PC-9 (cell line): Measurements from ENCODE around the gene RNF38. TPM values are rescaled to one million over a fixed set of nuclear protein-coding genes. Genes with fewer than 3 reads are reported as not detected.
A peak's percentile ranks its signal among the peaks of the same experiment; 100 is the strongest.

ENCODE experiments used
- BruUV-seq: library from RNA; stranded (reverse); fragments of 400-500 nt; replicated peaks from 2 replicates; lab custom pipeline; 2021; lab: Mats Ljungman, UMichigan
- CTCF ChIA-PET: fragments of 300-600 bp; sonication (Branson Sonifier 250); formaldehyde crosslinking; loops from one replicate; lab custom pipeline; 2022; ENCODE audit warnings: antibody characterized with exemption; lab: Charles Lee
- POLR2A ChIA-PET: fragments of 300-600 bp; sonication (Branson Sonifier 250); formaldehyde crosslinking; loops from one replicate; lab custom pipeline; 2022; ENCODE audit warnings: antibody characterized with exemption; ENCODE audit not compliant: unreplicated experiment; lab: Charles Lee
- DNase-seq, 2 experiments: peaks; one replicate each; pipeline versions ENCODE4 v3.0.0 to v3.0.0-alpha.2; 2015 to 2022; ENCODE audit warnings: mixed read lengths in 1 of 2
- H2AFZ ChIP-seq: fragments of 200-600 bp; sonication (generic); 2 replicates; pipeline ENCODE4 v1.8.1; 2017; ENCODE audit warnings: antibody characterized with exemption
- H3F3A ChIP-seq: fragments of 200-600 bp; sonication (generic); 2 replicates; pipeline ENCODE4 v1.8.1; 2017; ENCODE audit warnings: antibody characterized with exemption, mild to moderate bottlenecking, low read depth; ENCODE audit not compliant: insufficient read depth
- H3K27ac ChIP-seq: fragments of 200-600 bp; sonication (generic); 2 replicates; pipeline ENCODE4 v1.6.1; 2016; ENCODE audit warnings: mixed run types
- H3K27me3 ChIP-seq: fragments of 200-600 bp; sonication (generic); 2 replicates; pipeline ENCODE4 v1.6.1; 2016; ENCODE audit warnings: low read depth, mixed run types; ENCODE audit not compliant: insufficient read depth
- H3K36me3 ChIP-seq: fragments of 200-600 bp; sonication (generic); 2 replicates; pipeline ENCODE4 v1.6.1; 2016; ENCODE audit warnings: low read depth, mixed run types
- H3K4me1 ChIP-seq: fragments of 200-600 bp; sonication (generic); replicated peaks from 2 replicates; pipeline ENCODE4 v1.6.1; 2016; ENCODE audit warnings: mixed run types; ENCODE audit not compliant: insufficient read depth
- H3K4me2 ChIP-seq: fragments of 200-600 bp; sonication (generic); 2 replicates; pipeline ENCODE4 v1.6.1; 2017; ENCODE audit warnings: mixed run types
- H3K4me3 ChIP-seq: fragments of 200-600 bp; sonication (generic); 2 replicates; pipeline ENCODE4 v1.6.1; 2016; ENCODE audit warnings: mixed run types
- H3K79me2 ChIP-seq: fragments of 200-600 bp; sonication (generic); 2 replicates; pipeline ENCODE4 v1.6.1; 2017; ENCODE audit warnings: low read depth, mixed run types
- H3K9me2 ChIP-seq: fragments of 200-600 bp; sonication (generic); 2 replicates; pipeline ENCODE4 v1.8.1; 2017; ENCODE audit warnings: mild to moderate bottlenecking; ENCODE audit not compliant: insufficient read depth
- H3K9me3 ChIP-seq: fragments of 200-600 bp; sonication (generic); 2 replicates; pipeline ENCODE4 v1.8.1; 2016; ENCODE audit warnings: low read depth; ENCODE audit not compliant: insufficient read depth
- H4K20me1 ChIP-seq: fragments of 200-600 bp; sonication (generic); 2 replicates; pipeline ENCODE4 v1.8.1; 2017; ENCODE audit not compliant: insufficient read depth
- EZH2 ChIP-seq: fragments of 200-600 bp; sonication (generic); IDR thresholded peaks from 2 replicates; pipeline ENCODE4 v1.8.0; 2017; ENCODE audit warnings: antibody characterized with exemption, low read depth
- intact Hi-C: fragments of 100-400 bp; cut with micrococcal nuclease; formaldehyde crosslinking; loops from one replicate; pipeline ENCODE4 v1.10.0; 2022; ENCODE audit not compliant: unreplicated experiment
- total RNA-seq: library from RNA; stranded (reverse); gene quantifications from 2 replicates; pipeline ENCODE4 v1.2.3, GENCODE V29; 2021
- TF ChIP-seq, protein P1 (sequence below): fragments of 200-600 bp; sonication (generic); conservative IDR thresholded peaks from 2 replicates; pipeline ENCODE4 v1.6.1; 2017; ENCODE audit warnings: mixed run types, antibody characterized with exemption, mild to moderate bottlenecking, moderate library complexity

RNF38 gene
- total RNA-seq, 1 experiment from 2014 or later: 17.5 TPM

DNA sequence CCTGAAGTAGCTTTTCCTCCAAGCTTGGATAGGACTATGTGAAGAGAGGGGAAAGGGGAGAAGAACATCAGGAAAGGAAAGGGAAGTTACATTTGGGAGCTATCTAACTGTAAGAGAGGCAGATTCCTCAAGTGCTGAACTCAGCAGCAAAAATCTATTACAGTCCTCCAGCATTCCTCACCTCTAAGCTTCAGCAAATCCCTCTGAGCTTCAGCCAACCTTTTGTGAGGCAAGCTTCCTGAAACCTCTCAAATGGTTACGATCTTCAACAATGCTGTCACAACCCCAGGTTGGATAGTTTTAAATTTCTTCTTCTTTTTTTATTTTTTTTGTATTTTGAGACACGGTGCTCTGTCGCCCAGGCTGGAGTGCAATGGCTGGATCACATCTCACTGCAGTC, 2.5 kb upstream of the RNF38 start:
- no peak overlapping the region for H3K4me2 ChIP-seq
- no peak overlapping the region for H3K4me3 ChIP-seq
- H3K9me3 ChIP-seq: no peaks in the 10 kb centered on the region
- H3K9me2 ChIP-seq: no peaks in the 10 kb centered on the region
- H4K20me1 ChIP-seq: no peaks in the 10 kb centered on the region; the same call in 1 of the 2 replicates
- peaks cover 25% of the 10 kb centered on the region for H3K79me2 ChIP-seq
- intact Hi-C loops: loop anchor here (5.0 kb wide), 1 partner anchor 170 kb away; the partner anchor contains the start of gene MELK
- H3F3A ChIP-seq: peaks cover 11% of the 10 kb centered on the region
- no peak overlapping the region for H3K27ac ChIP-seq
- TF ChIP-seq, protein P1, sequence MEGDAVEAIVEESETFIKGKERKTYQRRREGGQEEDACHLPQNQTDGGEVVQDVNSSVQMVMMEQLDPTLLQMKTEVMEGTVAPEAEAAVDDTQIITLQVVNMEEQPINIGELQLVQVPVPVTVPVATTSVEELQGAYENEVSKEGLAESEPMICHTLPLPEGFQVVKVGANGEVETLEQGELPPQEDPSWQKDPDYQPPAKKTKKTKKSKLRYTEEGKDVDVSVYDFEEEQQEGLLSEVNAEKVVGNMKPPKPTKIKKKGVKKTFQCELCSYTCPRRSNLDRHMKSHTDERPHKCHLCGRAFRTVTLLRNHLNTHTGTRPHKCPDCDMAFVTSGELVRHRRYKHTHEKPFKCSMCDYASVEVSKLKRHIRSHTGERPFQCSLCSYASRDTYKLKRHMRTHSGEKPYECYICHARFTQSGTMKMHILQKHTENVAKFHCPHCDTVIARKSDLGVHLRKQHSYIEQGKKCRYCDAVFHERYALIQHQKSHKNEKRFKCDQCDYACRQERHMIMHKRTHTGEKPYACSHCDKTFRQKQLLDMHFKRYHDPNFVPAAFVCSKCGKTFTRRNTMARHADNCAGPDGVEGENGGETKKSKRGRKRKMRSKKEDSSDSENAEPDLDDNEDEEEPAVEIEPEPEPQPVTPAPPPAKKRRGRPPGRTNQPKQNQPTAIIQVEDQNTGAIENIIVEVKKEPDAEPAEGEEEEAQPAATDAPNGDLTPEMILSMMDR: no peak
- TF ChIP-seq EZH2: no peak
- no peaks in the 10 kb centered on the region for H3K36me3 ChIP-seq
- H2AFZ ChIP-seq: no peak overlapping the region
- DNase-seq: no peak
- no TSS peak for BruUV-seq
- CTCF ChIA-PET: interaction anchor here (0.6 kb wide), 1 partner anchor 196 kb away, joined by 4 read pairs; no protein-coding TSS in a partner anchor
- H3K4me1 ChIP-seq: peaks cover 22% of the 10 kb centered on the region
- POLR2A ChIA-PET: no interaction called here
- no peaks in the 10 kb centered on the region for H3K27me3 ChIP-seq

DNA sequence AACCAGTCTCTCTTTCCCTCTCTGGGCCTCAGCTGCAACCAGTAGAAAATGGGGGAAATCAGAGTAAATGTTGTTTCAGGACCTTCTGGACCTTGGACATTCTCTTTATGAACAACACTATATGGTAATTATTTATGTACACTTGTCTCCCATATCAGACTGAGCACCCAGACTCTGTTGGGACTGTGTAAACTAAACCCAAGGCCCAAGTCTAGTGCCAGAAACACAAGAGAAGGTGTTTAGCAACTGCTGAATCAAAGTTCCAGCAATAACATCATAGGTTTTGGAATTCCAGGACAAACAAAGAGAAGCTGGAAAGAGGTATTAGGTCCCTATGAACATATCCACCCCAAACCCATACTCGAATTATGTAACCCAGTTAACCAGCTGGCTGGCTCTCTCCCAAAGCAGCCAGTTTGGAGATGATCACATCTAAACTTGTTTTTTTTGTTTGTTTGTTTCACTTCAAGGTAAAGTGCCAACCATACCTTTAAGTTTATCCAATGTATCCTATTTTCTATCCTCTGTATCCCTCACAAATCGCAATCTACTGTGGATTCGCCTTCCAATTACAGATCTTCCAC, 1.9 kb upstream of the RNF38 start:
- Histone ChIP-seq H3K4me1 (peaks cover 27% of the 10 kb centered on the region), H3K9me2 (no peaks in the 10 kb centered on the region), H3K9me3 (no peaks in the 10 kb centered on the region), H3K4me3 (no peak overlapping the region), H3K27ac (no peak overlapping the region), H3K27me3 (no peaks in the 10 kb centered on the region), H3K36me3 (no peaks in the 10 kb centered on the region), H4K20me1 (no peaks in the 10 kb centered on the region; the same call in 1 of the 2 replicates), H3K79me2 (peaks cover 31% of the 10 kb centered on the region), H2AFZ (peak overlapping the region; percentile 90), H3F3A (peaks cover 11% of the 10 kb centered on the region), H3K4me2 (peak overlapping the region; percentile 97)
- BruUV-seq: no TSS peak
- no peak for TF ChIP-seq EZH2
- TF ChIP-seq, protein P1: no peak
- DNase-seq: no peak
- CTCF ChIA-PET: interaction anchor here (0.5 to 0.6 kb wide), 2 partner anchors 197 to 587 kb away, joined by 4 read pairs; no protein-coding TSS in a partner anchor
- POLR2A ChIA-PET: no interaction called here
- intact Hi-C loops: loop anchor here (5.0 kb wide), 1 partner anchor 170 kb away; the partner anchor contains the start of gene MELK

DNA sequence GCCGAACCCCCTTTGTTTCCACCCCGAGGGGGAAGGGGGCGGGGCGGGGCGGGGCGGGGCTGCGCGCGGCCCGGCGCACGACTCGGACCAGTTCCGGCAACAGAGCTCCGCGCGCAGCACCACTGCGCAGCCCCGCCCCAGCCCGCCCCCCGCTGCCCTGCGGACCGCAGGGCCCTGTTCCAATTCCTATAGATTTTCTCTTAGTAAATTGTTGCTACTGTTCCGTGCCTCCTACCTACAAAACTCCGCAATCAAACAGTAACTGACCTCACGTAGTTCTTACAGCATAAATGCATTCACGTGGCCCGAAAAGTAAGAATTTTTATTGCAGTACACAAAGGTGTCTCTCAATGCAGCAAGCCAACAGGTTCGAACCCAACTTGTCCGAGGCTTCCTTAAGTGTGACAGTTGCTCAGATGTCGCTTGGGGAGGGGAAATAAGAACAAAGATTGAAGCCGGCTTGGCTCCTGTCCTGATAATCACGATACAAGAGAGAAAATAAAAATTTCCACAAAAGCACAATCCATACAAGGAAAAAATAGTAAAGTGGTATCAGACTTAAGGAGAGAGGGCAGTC, 1.2 kb upstream of the RNF38 start:
- intact Hi-C loops: loop anchor here (5.0 kb wide), 1 partner anchor 171 kb away; the partner anchor contains the start of gene MELK
- Histone ChIP-seq H3K4me2 (peak overlapping the region; percentile 97), H4K20me1 (no peaks in the 10 kb centered on the region; the same call in 1 of the 2 replicates), H3K4me1 (peaks cover 29% of the 10 kb centered on the region), H3K27me3 (no peaks in the 10 kb centered on the region), H2AFZ (peak overlapping the region; percentile 90), H3K4me3 (peak overlapping the region; percentile 73), H3K9me3 (no peaks in the 10 kb centered on the region), H3K79me2 (peaks cover 38% of the 10 kb centered on the region), H3F3A (peaks cover 11% of the 10 kb centered on the region), H3K36me3 (no peaks in the 10 kb centered on the region), H3K9me2 (no peaks in the 10 kb centered on the region), H3K27ac (peak overlapping the region; percentile 84)
- ChIA-PET POLR2A (no interaction called here), CTCF (no interaction called here)
- TF ChIP-seq, protein P1: no peak
- TF ChIP-seq EZH2: no peak
- TSS peak; percentile 83 for BruUV-seq
- DNase-seq: peak in 1 of 2 experiments; percentile 49
